Activated naive CD8-positive, alpha-beta T cell treated with anti-CD3 and anti-CD28 coated beads for 36 hours (primary cell): ENCODE results near the gene DAP. TPM values are rescaled to one million over a fixed set of nuclear protein-coding genes. Genes with fewer than 3 reads are reported as not detected.
"Not testable (repeated sequence)": the region's sequence is repeated elsewhere in the genome, so short reads cannot be mapped to it uniquely, and the experiment has no call there.

Experiments
- DNase-seq: peaks from one replicate; pipeline ENCODE4 v3.0.0; 2021
- H3K27ac Mint-ChIP-seq: one replicate; pipeline ENCODE4 v1.8.0; 2022; ENCODE audit warnings: mild to moderate bottlenecking, moderate library complexity, mixed read lengths
- H3K27me3 Mint-ChIP-seq: one replicate; pipeline ENCODE4 v1.8.0; 2022; ENCODE audit warnings: mild to moderate bottlenecking, mixed read lengths
- H3K36me3 Mint-ChIP-seq: one replicate; pipeline ENCODE4 v1.8.0; 2021; ENCODE audit warnings: mild to moderate bottlenecking, mixed read lengths
- H3K4me1 Mint-ChIP-seq: one replicate; pipeline ENCODE4 v1.8.0; 2021; ENCODE audit warnings: mixed read lengths
- H3K4me3 Mint-ChIP-seq: one replicate; pipeline ENCODE4 v1.8.0; 2022; ENCODE audit warnings: mild to moderate bottlenecking, moderate library complexity, mixed read lengths
- H3K9me3 Mint-ChIP-seq: one replicate; pipeline ENCODE4 v1.8.0; 2022; ENCODE audit warnings: mixed read lengths
- total RNA-seq, 2 experiments: library from RNA; stranded (reverse); gene quantifications; one replicate each; pipeline ENCODE4 v1.2.3, GENCODE V29; 2021

The DAP gene
- total RNA-seq, 2 experiments from 2014 or later, result 53.2 to 53.4 TPM

- Mint-ChIP-seq H3K27me3 (peaks cover 27% of the 10 kb centered on the region), H3K36me3 (peaks cover 10% of the 10 kb centered on the region), H3K9me3 (peaks cover 4% of the 10 kb centered on the region), H3K4me1 (peaks cover 17% of the 10 kb centered on the region), H3K27ac (no peak overlapping the region), H3K4me3 (no peak overlapping the region)
- DNase-seq, result no peak
Measured at GRCh38 chr5:10644192-10644591, 116.8 kb downstream of the DAP start.

DNA sequence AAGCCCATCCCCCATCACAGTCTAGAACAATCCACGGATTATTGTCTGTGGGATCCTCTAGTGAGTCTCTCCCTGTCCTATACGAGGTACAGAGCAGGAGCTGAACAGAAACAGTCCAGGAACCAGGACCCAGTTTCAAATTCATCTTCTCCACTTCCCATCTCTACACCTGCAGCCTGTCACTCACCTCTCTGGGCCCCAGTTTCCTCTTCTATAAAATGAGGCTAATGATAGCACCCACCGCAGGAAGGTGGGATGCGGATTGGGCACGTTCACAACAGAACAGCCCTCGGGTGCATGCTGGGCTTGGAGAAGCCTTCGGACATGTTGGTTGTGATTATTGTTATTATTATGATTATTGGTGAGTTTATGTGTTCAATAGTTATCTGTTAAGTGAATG lies 118.7 kb downstream of the DAP start:
- Mint-ChIP-seq H3K27ac (no peak overlapping the region), H3K4me3 (no peak overlapping the region), H3K4me1 (peaks cover 17% of the 10 kb centered on the region), H3K27me3 (peaks cover 26% of the 10 kb centered on the region), H3K9me3 (peaks cover 9% of the 10 kb centered on the region), H3K36me3 (peaks cover 20% of the 10 kb centered on the region)
- DNase-seq, result no peak

DNA sequence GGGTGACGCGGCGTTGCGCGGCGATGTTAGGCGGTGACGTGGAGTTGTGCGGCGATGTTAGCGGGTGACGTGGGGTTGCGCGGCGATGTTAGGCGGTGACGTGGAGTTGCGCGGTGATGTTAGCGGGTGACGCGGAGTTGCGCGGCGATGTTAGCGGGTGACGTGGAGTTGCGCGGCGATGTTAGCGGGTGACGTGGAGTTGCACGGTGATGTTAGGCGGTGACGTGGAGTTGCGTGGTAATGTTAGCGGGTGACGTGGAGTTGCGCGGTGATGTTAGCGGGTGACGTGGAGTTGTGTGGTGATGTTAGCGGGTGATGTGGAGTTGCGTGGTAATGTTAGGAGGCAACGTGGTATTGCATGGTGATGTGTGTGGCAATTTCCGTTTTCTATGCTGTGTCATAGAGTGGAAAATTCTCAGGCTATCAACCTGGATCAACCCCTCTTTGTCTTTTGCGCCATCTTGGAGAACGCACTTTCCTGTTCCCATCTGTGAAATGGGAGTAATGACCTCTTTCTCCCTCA lies 121.1 kb downstream of the DAP start:
- H3K27ac Mint-ChIP-seq, result no peak overlapping the region
- H3K4me3 Mint-ChIP-seq, result no peak overlapping the region
- peaks cover 22% of the 10 kb centered on the region for H3K36me3 Mint-ChIP-seq
- no peak for DNase-seq
- peaks cover 31% of the 10 kb centered on the region for H3K4me1 Mint-ChIP-seq
- H3K27me3 Mint-ChIP-seq, result peaks cover 17% of the 10 kb centered on the region
- H3K9me3 Mint-ChIP-seq, result peaks cover 9% of the 10 kb centered on the region

- H3K27me3 Mint-ChIP-seq, H3K27ac Mint-ChIP-seq, DNase-seq, H3K4me3 Mint-ChIP-seq, H3K9me3 Mint-ChIP-seq: not testable (repeated sequence)
- Mint-ChIP-seq H3K4me1 (peaks cover 33% of the 10 kb centered on the region), H3K36me3 (peaks cover 27% of the 10 kb centered on the region)
Measured at GRCh38 chr5:10638723-10639122, 122.3 kb downstream of the DAP start.

DNA sequence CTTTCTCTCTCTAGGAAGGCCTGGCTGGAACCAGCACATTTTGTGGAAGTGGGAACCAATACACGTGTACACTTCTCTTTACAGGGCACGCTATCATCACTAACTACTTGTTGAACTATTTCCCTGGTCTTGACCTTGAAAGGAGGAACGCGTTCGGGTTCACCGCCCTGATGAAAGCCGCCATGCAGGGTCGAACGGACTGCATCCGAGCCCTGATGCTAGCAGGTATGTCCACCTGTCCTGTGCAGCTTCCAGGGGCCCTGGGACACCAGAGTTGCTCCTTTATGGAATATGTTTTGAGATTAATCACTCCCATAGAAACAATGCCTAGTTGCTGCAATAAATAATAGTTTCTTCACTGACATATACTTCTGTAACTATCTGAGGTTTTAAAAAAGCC lies 123.1 kb downstream of the DAP start:
- peaks cover 11% of the 10 kb centered on the region for H3K9me3 Mint-ChIP-seq
- H3K27ac Mint-ChIP-seq, result no peak overlapping the region
- DNase-seq, result no peak
- H3K36me3 Mint-ChIP-seq, result peaks cover 32% of the 10 kb centered on the region
- H3K4me3 Mint-ChIP-seq, result no peak overlapping the region
- peaks cover 39% of the 10 kb centered on the region for H3K4me1 Mint-ChIP-seq
- H3K27me3 Mint-ChIP-seq, result peaks cover 3% of the 10 kb centered on the region

GRCh38 chr5:10636363-10637142 lies 124.5 kb downstream of the DAP start:
- peak overlapping the region; percentile 97 for H3K27ac Mint-ChIP-seq
- H3K9me3 Mint-ChIP-seq, result peaks cover 18% of the 10 kb centered on the region
- H3K27me3 Mint-ChIP-seq, result no peaks in the 10 kb centered on the region
- no peak for DNase-seq
- H3K4me1 Mint-ChIP-seq, result peaks cover 49% of the 10 kb centered on the region
- no peak overlapping the region for H3K4me3 Mint-ChIP-seq
- peaks cover 34% of the 10 kb centered on the region for H3K36me3 Mint-ChIP-seq

DNA sequence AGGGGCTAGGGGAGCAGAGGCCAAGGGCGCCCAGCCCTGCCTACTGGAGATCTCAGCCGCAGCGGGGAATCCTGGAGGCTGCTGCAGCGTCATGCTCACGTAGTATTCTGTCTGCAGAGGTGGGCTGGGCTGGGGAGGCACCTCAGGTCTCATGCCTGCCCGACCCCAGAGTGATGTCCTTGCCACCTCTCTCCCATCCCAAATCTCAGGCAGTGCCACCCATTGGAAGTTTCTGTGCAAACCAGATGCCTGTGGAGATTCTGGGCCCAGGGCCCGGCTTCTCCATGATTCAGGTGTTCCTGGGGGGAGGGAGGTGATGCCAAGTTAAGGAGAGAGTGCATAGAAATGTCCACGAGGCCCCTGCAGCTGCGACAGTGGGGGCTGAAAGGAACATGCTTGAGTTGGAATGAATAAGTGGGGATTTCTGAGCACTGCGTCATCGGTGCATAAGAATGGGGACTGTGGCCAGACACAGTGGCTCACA lies 125.1 kb downstream of the DAP start:
- H3K4me1 Mint-ChIP-seq, result peaks cover 55% of the 10 kb centered on the region
- peak overlapping the region; percentile 97 for H3K27ac Mint-ChIP-seq
- H3K27me3 Mint-ChIP-seq, result no peaks in the 10 kb centered on the region
- peak overlapping the region; percentile 64 for H3K4me3 Mint-ChIP-seq
- DNase-seq, result no peak
- peaks cover 18% of the 10 kb centered on the region for H3K9me3 Mint-ChIP-seq
- peaks cover 32% of the 10 kb centered on the region for H3K36me3 Mint-ChIP-seq

DNA sequence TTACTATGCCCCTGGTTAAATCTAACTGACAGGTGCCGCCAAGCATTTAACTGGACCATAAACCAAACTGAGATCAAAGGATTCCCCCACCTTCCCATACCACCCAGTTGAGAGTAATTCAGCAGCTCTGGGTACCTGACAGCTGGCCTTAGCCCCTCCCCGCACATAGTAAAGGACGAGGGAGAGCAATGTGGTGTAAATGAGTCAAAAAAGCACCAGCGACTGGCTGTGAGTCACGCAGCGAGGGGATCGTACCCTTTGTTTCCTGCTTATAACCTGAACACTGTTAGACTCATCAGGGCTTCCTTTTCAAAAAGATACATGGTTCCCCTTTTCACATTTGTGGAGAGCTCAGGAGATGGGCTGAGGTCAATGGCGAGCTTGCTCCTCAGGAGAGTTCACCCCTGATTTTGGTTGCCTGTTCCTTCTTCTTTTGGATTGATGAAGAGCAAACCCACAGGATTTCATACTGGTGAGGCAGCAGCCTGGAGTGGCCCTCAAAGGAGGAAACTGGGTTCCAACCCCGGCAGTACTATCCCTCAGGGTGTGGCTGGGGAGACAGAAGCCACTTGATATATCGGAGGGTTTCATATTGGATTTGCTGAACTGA lies 125.7 kb downstream of the DAP start:
- DNase-seq, result peak; percentile 81
- peaks cover 18% of the 10 kb centered on the region for H3K9me3 Mint-ChIP-seq
- peak overlapping the region; percentile 97 for H3K27ac Mint-ChIP-seq
- no peaks in the 10 kb centered on the region for H3K27me3 Mint-ChIP-seq
- peaks cover 29% of the 10 kb centered on the region for H3K36me3 Mint-ChIP-seq
- peaks cover 60% of the 10 kb centered on the region for H3K4me1 Mint-ChIP-seq
- peak overlapping the region; percentile 64 for H3K4me3 Mint-ChIP-seq

DNA sequence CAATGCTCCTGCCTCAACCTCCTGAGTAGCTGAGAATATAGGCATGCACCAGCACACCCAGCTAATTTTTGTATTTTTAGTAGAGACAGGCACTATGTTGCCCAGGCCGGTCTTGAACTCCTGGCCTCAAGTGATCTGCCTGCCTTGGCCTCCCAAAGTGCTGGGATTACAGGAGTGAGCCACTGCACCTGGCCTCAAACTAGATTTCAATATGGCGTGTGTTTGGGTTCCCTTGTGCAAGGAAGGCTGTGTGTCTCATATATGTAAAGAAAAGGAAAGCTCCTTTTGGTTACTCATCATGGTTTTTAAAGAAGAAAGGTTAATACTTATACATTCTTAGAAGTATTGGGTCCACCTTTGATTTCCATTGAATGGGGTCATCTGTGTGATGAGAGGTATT lies 126.5 kb downstream of the DAP start:
- Mint-ChIP-seq H3K9me3 (peaks cover 14% of the 10 kb centered on the region), H3K4me3 (no peak overlapping the region), H3K27ac (peak overlapping the region; percentile 97), H3K4me1 (peaks cover 67% of the 10 kb centered on the region), H3K36me3 (peaks cover 31% of the 10 kb centered on the region), H3K27me3 (peaks cover 3% of the 10 kb centered on the region)
- no peak for DNase-seq

GRCh38 chr5:10634050-10634449 lies 127.0 kb downstream of the DAP start:
- H3K27me3 Mint-ChIP-seq, result peaks cover 8% of the 10 kb centered on the region
- H3K36me3 Mint-ChIP-seq, result peaks cover 32% of the 10 kb centered on the region
- DNase-seq, result no peak
- H3K27ac Mint-ChIP-seq, result peak overlapping the region; percentile 97
- H3K4me3 Mint-ChIP-seq, result peak overlapping the region; percentile 51
- peaks cover 14% of the 10 kb centered on the region for H3K9me3 Mint-ChIP-seq
- H3K4me1 Mint-ChIP-seq, result peaks cover 69% of the 10 kb centered on the region

- H3K4me3 Mint-ChIP-seq, result peak overlapping the region; percentile 51
- peaks cover 29% of the 10 kb centered on the region for H3K36me3 Mint-ChIP-seq
Measured at GRCh38 chr5:10633271-10634049, 127.6 kb downstream of the DAP start.

GRCh38 chr5:10632110-10632761 lies 128.8 kb downstream of the DAP start:
- H3K27me3 Mint-ChIP-seq, result peaks cover 11% of the 10 kb centered on the region
- H3K27ac Mint-ChIP-seq, result peak overlapping the region; percentile 89
- peak; percentile 60 for DNase-seq
- H3K4me3 Mint-ChIP-seq, result peak overlapping the region; percentile 19
- peaks cover 22% of the 10 kb centered on the region for H3K36me3 Mint-ChIP-seq
- peaks cover 78% of the 10 kb centered on the region for H3K4me1 Mint-ChIP-seq
- peaks cover 9% of the 10 kb centered on the region for H3K9me3 Mint-ChIP-seq

More at GRCh38 chr5:10633271-10634049, 127.6 kb downstream of the DAP start:
- Mint-ChIP-seq H3K27me3 (peaks cover 11% of the 10 kb centered on the region), H3K4me1 (peaks cover 69% of the 10 kb centered on the region), H3K27ac (peak overlapping the region; percentile 97), H3K9me3 (peaks cover 10% of the 10 kb centered on the region)
- DNase-seq, result peak; percentile 56

- Mint-ChIP-seq H3K4me3 (no peak overlapping the region), H3K27ac (peak overlapping the region; percentile 89), H3K36me3 (peaks cover 21% of the 10 kb centered on the region), H3K9me3 (peaks cover 9% of the 10 kb centered on the region), H3K4me1 (peaks cover 75% of the 10 kb centered on the region), H3K27me3 (peaks cover 11% of the 10 kb centered on the region)
- DNase-seq, result no peak
Measured at GRCh38 chr5:10631316-10631996, 129.6 kb downstream of the DAP start.

GRCh38 chr5:10630744-10631143 lies 130.3 kb downstream of the DAP start:
- not testable (repeated sequence) for H3K9me3 Mint-ChIP-seq, H3K4me3 Mint-ChIP-seq, DNase-seq
- Mint-ChIP-seq H3K27me3 (peaks cover 11% of the 10 kb centered on the region), H3K4me1 (peaks cover 69% of the 10 kb centered on the region), H3K27ac (peak overlapping the region; percentile 0), H3K36me3 (peaks cover 20% of the 10 kb centered on the region)
